Caco-2 (cell line): Measurements from ENCODE around the gene NFIX. TPM values are rescaled to one million over a fixed set of nuclear protein-coding genes. Genes with fewer than 3 reads are reported as not detected.

Source experiments
- BruUV-seq: library from RNA; stranded (reverse); fragments of 400-500 nt; replicated peaks from 2 replicates; lab custom pipeline; 2021; lab: Mats Ljungman, UMichigan
- CTCF ChIA-PET: fragments of 300-600 bp; sonication (Branson Sonifier 250); formaldehyde crosslinking; loops from one replicate; lab custom pipeline; 2022; ENCODE audit warnings: antibody characterized with exemption; lab: Charles Lee
- POLR2A ChIA-PET: fragments of 300-600 bp; sonication (Branson Sonifier 250); formaldehyde crosslinking; loops from one replicate; lab custom pipeline; 2022; ENCODE audit warnings: antibody characterized with exemption; lab: Charles Lee
- DNase-seq, 2 experiments: peaks; one replicate each; pipeline versions ENCODE4 v3.0.0 to v3.0.0-alpha.2; 2020 to 2022
- H3K27me3 ChIP-seq: replicated peaks from 2 replicates; pipeline ENCODE4 v1.6.0; 2011; ENCODE audit warnings: low read length; ENCODE audit not compliant: control insufficient read depth, insufficient read depth
- H3K36me3 ChIP-seq: 2 replicates; pipeline ENCODE4 v1.5.1; 2011; ENCODE audit warnings: low read length; ENCODE audit not compliant: control insufficient read depth, insufficient read depth
- H3K4me1 ChIP-seq: fragments of 250-450 bp; sonication (Bioruptor Pico); 2 replicates; pipeline ENCODE4 v1.5.1; 2020; ENCODE audit warnings: mild to moderate bottlenecking
- H3K4me3 ChIP-seq: 2 replicates; pipeline ENCODE4 v1.5.1; 2011; ENCODE audit warnings: low read depth, mild to moderate bottlenecking, control low read depth, low read length
- H3K9me3 ChIP-seq: fragments of 250-450 bp; sonication (Bioruptor Pico); 2 replicates; pipeline ENCODE4 v1.5.1; 2020; ENCODE audit warnings: mild to moderate bottlenecking, moderate library complexity
- H3K27ac Mint-ChIP-seq: one replicate; pipeline ENCODE4 v1.8.0; 2022; ENCODE audit warnings: mixed read lengths; ENCODE audit not compliant: unreplicated experiment
- H3K27me3 Mint-ChIP-seq: one replicate; pipeline ENCODE4 v1.8.0; 2022; ENCODE audit warnings: mixed read lengths; ENCODE audit not compliant: insufficient read depth, unreplicated experiment
- H3K36me3 Mint-ChIP-seq: one replicate; pipeline ENCODE4 v1.8.0; 2022; ENCODE audit warnings: mild to moderate bottlenecking, mixed read lengths; ENCODE audit not compliant: insufficient read depth, unreplicated experiment
- H3K4me1 Mint-ChIP-seq: one replicate; pipeline ENCODE4 v1.8.0; 2022; ENCODE audit warnings: low read depth, mixed read lengths; ENCODE audit not compliant: unreplicated experiment
- H3K4me3 Mint-ChIP-seq: one replicate; pipeline ENCODE4 v1.8.0; 2022; ENCODE audit warnings: mild to moderate bottlenecking, moderate library complexity, mixed read lengths; ENCODE audit not compliant: unreplicated experiment
- H3K9me3 Mint-ChIP-seq: one replicate; pipeline ENCODE4 v1.8.0; 2022; ENCODE audit warnings: mixed read lengths; ENCODE audit not compliant: unreplicated experiment
- intact Hi-C: fragments of 100-400 bp; cut with micrococcal nuclease; formaldehyde crosslinking; loops from one replicate; pipeline ENCODE4 v1.10.0; 2022; ENCODE audit not compliant: unreplicated experiment
- total RNA-seq: library from RNA; stranded (reverse); gene quantifications from 2 replicates; pipeline ENCODE4 v1.2.3, GENCODE V29; 2022
- TF ChIP-seq, protein P1 (sequence below), 2 experiments: fragments of 200-600 bp in 1 of 2; IDR thresholded peaks; 1 replicate in 1 of 2; 2 replicates in 1 of 2; pipeline versions ENCODE4 v1.5.1 to v1.8.0; 2011 to 2022; ENCODE audit warnings: antibody characterized with exemption in 1 of 2, control low read depth in 1 of 2, inconsistent platforms in 1 of 2, low read depth in 1 of 2, low read length in 1 of 2, mild to moderate bottlenecking in 1 of 2, moderate library complexity in 1 of 2; ENCODE audit not compliant: insufficient read depth in 1 of 2, severe bottlenecking in 1 of 2, unreplicated experiment in 1 of 2

NFIX gene
- total RNA-seq, 1 experiment from 2014 or later, result 0.82 TPM

DNA sequence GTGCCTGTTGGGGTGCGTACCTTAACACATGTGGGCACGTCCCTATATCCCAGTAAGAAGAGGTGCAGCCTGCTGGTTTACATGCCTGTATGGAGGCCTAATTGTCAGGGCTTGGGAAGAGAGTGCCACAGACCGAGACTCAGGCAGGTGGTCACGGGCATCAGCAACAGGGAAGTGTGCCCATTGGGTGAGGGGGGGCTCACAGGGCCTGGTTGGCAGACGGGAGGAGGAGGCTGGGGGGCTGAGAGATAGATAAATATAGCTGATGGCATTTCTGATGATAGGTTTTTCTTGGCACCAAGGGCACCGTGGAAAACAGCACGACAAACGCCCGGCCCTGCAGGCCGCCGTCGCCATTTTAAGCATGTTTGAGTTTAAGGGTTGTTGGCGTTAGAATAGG, 37.6 kb downstream of the NFIX start:
- Histone ChIP-seq H3K9me3 (no peaks in the 10 kb centered on the region), H3K4me3 (no peak overlapping the region), H3K4me1 (peaks cover 19% of the 10 kb centered on the region), H3K36me3 (no peaks in the 10 kb centered on the region), H3K27me3 (no peaks in the 10 kb centered on the region; the same call in none of the 2 replicates)
- no TSS peak for BruUV-seq
- DNase-seq, result no peak
- TF ChIP-seq, protein P1, sequence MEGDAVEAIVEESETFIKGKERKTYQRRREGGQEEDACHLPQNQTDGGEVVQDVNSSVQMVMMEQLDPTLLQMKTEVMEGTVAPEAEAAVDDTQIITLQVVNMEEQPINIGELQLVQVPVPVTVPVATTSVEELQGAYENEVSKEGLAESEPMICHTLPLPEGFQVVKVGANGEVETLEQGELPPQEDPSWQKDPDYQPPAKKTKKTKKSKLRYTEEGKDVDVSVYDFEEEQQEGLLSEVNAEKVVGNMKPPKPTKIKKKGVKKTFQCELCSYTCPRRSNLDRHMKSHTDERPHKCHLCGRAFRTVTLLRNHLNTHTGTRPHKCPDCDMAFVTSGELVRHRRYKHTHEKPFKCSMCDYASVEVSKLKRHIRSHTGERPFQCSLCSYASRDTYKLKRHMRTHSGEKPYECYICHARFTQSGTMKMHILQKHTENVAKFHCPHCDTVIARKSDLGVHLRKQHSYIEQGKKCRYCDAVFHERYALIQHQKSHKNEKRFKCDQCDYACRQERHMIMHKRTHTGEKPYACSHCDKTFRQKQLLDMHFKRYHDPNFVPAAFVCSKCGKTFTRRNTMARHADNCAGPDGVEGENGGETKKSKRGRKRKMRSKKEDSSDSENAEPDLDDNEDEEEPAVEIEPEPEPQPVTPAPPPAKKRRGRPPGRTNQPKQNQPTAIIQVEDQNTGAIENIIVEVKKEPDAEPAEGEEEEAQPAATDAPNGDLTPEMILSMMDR (IDR thresholded peaks at IDR 0.05; ENCODE audit: insufficient read depth in 1 of 2, low read depth in 1 of 2, low read length in 1 of 2, severe bottlenecking in 1 of 2, unreplicated experiment in 1 of 2), result no peak
- ChIA-PET CTCF (interaction anchor here (0.5 to 1.7 kb wide), 2 partner anchors 22 to 56 kb away, joined by 3 to 10 read pairs; no protein-coding TSS in a partner anchor), POLR2A (no interaction called here)
- no peaks in the 10 kb centered on the region for H3K36me3 Mint-ChIP-seq
- intact Hi-C loops, result loop anchor here (5.0 kb wide), 1 partner anchor 59 kb away; no protein-coding TSS in a partner anchor
- H3K4me1 Mint-ChIP-seq, result peaks cover 25% of the 10 kb centered on the region
- no peaks in the 10 kb centered on the region for H3K9me3 Mint-ChIP-seq
- H3K27ac Mint-ChIP-seq, result peak overlapping the region; percentile 90
- no peak overlapping the region for H3K4me3 Mint-ChIP-seq
- H3K27me3 Mint-ChIP-seq, result peaks cover 2% of the 10 kb centered on the region

DNA sequence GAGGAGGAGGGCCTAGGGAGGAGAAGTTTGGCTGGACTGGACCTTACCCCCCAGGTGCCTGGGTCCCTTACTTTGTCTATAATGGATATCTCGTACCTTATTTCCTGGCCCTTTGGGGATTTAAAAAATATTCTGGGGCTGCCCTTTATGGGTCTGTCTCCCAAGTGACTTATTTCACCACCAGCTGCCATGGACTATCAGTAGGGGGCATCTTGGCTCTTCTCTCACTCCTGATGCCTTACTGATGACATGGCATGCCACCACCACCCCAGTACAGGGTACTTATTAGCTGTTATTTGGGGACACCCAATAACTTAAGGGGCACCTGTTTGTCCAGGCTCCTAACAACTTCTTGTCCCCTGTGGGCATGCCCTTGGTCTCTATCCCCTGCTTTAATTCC, 38.0 kb downstream of the NFIX start:
- ChIA-PET CTCF (interaction anchor here (1.1 to 1.7 kb wide), 2 partner anchors 34 to 56 kb away, joined by 3 to 10 read pairs; no protein-coding TSS in a partner anchor), POLR2A (no interaction called here)
- intact Hi-C loops, result loop anchor here (5.0 kb wide), 1 partner anchor 59 kb away; no protein-coding TSS in a partner anchor
- H3K9me3 Mint-ChIP-seq, result no peaks in the 10 kb centered on the region
- no peaks in the 10 kb centered on the region for H3K36me3 ChIP-seq
- BruUV-seq, result no TSS peak
- no peaks in the 10 kb centered on the region for H3K9me3 ChIP-seq
- no peak overlapping the region for H3K4me3 ChIP-seq
- peaks cover 2% of the 10 kb centered on the region for H3K27me3 Mint-ChIP-seq
- H3K4me1 ChIP-seq, result peaks cover 19% of the 10 kb centered on the region
- H3K36me3 Mint-ChIP-seq, result no peaks in the 10 kb centered on the region
- H3K4me1 Mint-ChIP-seq, result peaks cover 25% of the 10 kb centered on the region
- H3K27me3 ChIP-seq, result no peaks in the 10 kb centered on the region; the same call in none of the 2 replicates
- H3K27ac Mint-ChIP-seq, result no peak overlapping the region
- TF ChIP-seq, protein P1 (IDR thresholded peaks at IDR 0.05; ENCODE audit: insufficient read depth in 1 of 2, low read depth in 1 of 2, low read length in 1 of 2, severe bottlenecking in 1 of 2, unreplicated experiment in 1 of 2), result no peak
- no peak overlapping the region for H3K4me3 Mint-ChIP-seq
- DNase-seq, result no peak

DNA sequence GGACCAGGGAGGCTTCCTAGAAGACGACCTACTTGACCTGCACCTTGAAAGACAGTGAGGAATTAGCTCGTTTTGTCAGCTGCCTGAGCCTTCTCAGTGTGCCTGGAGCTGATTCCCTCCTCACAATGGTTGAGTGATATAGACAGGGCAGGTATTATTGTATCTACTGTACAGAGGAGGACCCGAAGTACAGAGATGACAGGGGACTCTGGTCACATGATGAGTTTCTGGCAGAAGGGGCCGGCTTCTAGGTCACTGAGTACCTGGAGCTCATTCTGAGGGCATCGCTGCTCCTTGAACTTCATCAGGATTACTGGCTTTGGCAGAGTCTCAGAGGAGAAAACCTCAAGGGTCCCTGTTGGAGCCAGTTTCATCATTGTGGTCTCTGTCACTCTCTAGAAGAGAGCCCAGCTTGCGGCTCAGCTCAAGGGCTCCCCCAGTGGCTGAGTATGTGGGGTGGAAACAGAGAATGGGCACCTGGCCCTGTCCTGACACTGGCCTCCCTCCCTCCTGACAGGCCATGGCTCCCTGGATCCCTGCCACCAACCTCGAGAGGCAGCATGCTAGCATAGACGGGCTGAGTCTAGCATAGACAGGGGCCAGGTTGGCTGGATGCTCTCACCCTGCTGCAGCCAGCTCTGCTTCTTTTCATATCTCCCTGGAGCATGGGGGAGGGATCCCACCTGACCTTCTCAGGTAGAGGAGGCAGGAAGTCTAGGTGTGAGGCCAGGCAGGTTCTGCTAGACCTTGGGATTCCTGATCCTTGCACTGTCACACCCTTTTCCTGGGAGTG, 38.7 kb downstream of the NFIX start:
- H3K36me3 Mint-ChIP-seq, result no peaks in the 10 kb centered on the region
- no peak overlapping the region for H3K4me3 Mint-ChIP-seq
- Histone ChIP-seq H3K9me3 (no peaks in the 10 kb centered on the region), H3K4me1 (peaks cover 19% of the 10 kb centered on the region), H3K36me3 (no peaks in the 10 kb centered on the region), H3K27me3 (no peaks in the 10 kb centered on the region; the same call in none of the 2 replicates), H3K4me3 (no peak overlapping the region)
- CTCF ChIA-PET, result interaction anchor here (0.6 to 1.7 kb wide), 7 partner anchors 20 to 69 kb away, joined by 3 to 10 read pairs (median 4); no protein-coding TSS in a partner anchor
- no TSS peak for BruUV-seq
- no peak overlapping the region for H3K27ac Mint-ChIP-seq
- intact Hi-C loops, result loop anchor here (2.0 to 5.0 kb wide), 2 partner anchors 49 to 58 kb away; no protein-coding TSS in a partner anchor
- POLR2A ChIA-PET, result no interaction called here
- no peaks in the 10 kb centered on the region for H3K9me3 Mint-ChIP-seq
- TF ChIP-seq, protein P1 (IDR thresholded peaks at IDR 0.05; ENCODE audit: insufficient read depth in 1 of 2, low read depth in 1 of 2, low read length in 1 of 2, severe bottlenecking in 1 of 2, unreplicated experiment in 1 of 2), result peak; percentile 51 to 81
- peak in 1 of 2 experiments; percentile 71 for DNase-seq
- H3K4me1 Mint-ChIP-seq, result peaks cover 25% of the 10 kb centered on the region
- peaks cover 2% of the 10 kb centered on the region for H3K27me3 Mint-ChIP-seq
